DOHH2 (cell line): ENCODE data around the gene HOTAIR.

ENCODE experiments used
- CTCF ChIP-seq: fragments of 200-600 bp; sonication (generic); IDR thresholded peaks from one replicate; pipeline ENCODE4 v1.5.1; 2014; ENCODE audit warnings: antibody characterized with exemption, mild to moderate bottlenecking, low read depth, low read length; ENCODE audit not compliant: poor library complexity, severe bottlenecking
- EZH2phosphoT487 ChIP-seq: fragments of 200-600 bp; sonication (generic); IDR thresholded peaks from 2 replicates; pipeline ENCODE4 v1.6.1; 2017; ENCODE audit warnings: borderline replicate concordance, mild to moderate bottlenecking, antibody characterized with exemption, low read length, moderate library complexity, mixed read lengths

DNA sequence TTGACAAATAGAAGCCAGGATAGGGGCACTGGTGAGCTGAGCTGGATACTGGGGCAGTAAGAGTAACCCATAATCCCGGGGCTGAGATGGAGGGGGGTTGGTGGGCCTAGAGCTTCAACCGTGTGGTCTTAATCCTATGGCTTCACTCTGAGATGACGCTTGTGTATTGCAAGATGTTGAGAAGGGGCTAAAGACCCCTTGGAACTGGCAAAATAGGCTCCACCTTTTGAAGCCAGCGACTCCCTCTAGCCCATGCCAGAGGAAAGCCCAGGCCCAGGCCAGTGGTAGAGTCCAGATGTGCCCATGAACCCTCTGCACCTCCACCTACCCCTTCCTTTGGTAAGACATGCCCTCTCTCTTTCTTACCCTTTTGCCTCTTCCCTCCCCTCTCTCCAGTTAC, 15.4 kb downstream of the HOTAIR start:
- no peak for TF ChIP-seq CTCF
- no peak for TF ChIP-seq EZH2phosphoT487
